Measurements from ENCODE around the gene METAP2.
A peak's percentile ranks its signal among the peaks of the same experiment; 100 is the strongest.
"Not testable (repeated sequence)": the region's sequence is repeated elsewhere in the genome, so short reads cannot be mapped to it uniquely, and the experiment has no call there.

Gene METAP2

DNA sequence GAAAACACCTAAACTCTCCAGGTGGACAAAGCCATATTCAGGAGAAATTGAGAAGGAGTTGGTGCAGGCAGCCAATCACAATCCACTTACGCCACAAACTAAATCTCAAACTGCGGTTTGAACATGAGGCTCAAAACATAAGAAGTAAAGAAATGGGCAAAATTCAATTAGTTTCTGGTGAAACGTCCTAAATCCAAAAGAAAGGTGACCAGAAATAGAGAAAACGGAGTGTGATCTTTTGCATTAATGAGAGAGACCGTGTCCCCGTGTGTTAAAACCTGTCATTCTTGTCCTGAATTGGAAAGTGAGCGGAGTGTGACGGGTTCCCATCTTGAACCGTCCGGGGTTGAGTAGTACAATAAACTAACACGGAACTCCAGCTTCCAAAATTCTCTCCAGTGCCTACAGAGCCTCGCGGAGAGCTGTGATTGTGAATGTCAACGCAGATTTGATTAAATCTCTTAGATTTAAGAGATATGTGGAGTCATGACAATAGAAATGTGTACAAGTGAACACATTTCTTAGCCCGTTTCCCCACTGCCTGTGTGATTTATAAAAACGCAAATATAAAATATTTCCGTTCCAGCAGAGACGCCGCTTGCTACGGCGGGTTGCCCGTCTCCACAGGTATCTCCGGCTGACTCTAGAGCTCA is 595 bp upstream of the METAP2 start:
- ChIA-PET POLR2A (interaction anchor here (0.6 to 2.4 kb wide), 43 partner anchors 9 to 492 kb away, joined by 3 to 12 read pairs (median 4); partner anchors contain the start of genes FGD6, NDUFA12, NR2C1 and VEZT), CTCF (interaction anchor here (0.6 to 0.7 kb wide), 2 partner anchors 252 to 352 kb away, joined by 3 to 4 read pairs; no protein-coding TSS in a partner anchor)
- no peak for TF ChIP-seq LEF1 (IDR thresholded peaks at IDR 0.05; ENCODE audit: borderline replicate concordance)
- TF ChIP-seq L3MBTL2 (conservative IDR thresholded peaks at IDR 0.05) = no peak; the same call in 1 of the 2 replicates
- TF ChIP-seq ZNF384 (IDR thresholded peaks at IDR 0.05) = no peak
- TF ChIP-seq FOXM1 (IDR thresholded peaks at IDR 0.05; ENCODE audit: borderline replicate concordance) = no peak
- TF ChIP-seq CTBP1 (IDR thresholded peaks at IDR 0.05; ENCODE audit: borderline replicate concordance) = no peak
- no peak for TF ChIP-seq SUZ12 (IDR thresholded peaks at IDR 0.05)
- no peak for TF ChIP-seq TARDBP (IDR thresholded peaks at IDR 0.05)
- TF ChIP-seq ARNT (IDR thresholded peaks at IDR 0.05) = no peak
- TF ChIP-seq, protein P1, sequence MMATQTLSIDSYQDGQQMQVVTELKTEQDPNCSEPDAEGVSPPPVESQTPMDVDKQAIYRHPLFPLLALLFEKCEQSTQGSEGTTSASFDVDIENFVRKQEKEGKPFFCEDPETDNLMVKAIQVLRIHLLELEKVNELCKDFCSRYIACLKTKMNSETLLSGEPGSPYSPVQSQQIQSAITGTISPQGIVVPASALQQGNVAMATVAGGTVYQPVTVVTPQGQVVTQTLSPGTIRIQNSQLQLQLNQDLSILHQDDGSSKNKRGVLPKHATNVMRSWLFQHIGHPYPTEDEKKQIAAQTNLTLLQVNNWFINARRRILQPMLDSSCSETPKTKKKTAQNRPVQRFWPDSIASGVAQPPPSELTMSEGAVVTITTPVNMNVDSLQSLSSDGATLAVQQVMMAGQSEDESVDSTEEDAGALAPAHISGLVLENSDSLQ (IDR thresholded peaks at IDR 0.05) = no peak
- no peak for TF ChIP-seq NFRKB (IDR thresholded peaks at IDR 0.05)
- TF ChIP-seq BHLHE40 (IDR thresholded peaks at IDR 0.05; ENCODE audit: borderline replicate concordance) = no peak
- no peak for TF ChIP-seq HDGF (IDR thresholded peaks at IDR 0.05; ENCODE audit: borderline replicate concordance)
- TF ChIP-seq ELF4 (IDR thresholded peaks at IDR 0.05) = no peak
- no peak for TF ChIP-seq FOXK2 (IDR thresholded peaks at IDR 0.05)
- no peak for TF ChIP-seq SP1 (IDR thresholded peaks at IDR 0.05)
- TF ChIP-seq FOXA1 (IDR thresholded peaks at IDR 0.05) = no peak
- peak; percentile 45 for DNase-seq (ENCODE audit: extremely low spot score)

DNA sequence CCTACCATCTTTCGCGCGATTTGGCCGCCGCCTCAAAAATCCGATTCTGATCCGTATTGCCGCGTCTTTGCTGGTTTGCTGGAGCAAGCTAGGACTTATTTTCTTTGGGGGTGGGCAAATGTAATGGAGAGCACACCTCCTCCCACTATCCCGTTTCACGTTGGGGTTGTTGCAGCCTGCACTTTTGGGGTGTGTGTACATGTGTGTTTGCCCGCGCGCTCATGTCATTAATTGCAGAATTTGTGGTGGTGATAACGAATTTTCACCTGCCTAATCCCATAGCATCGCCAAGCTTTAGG is 657 bp downstream of the METAP2 start:
- ChIA-PET POLR2A (interaction anchor here (1.0 to 2.4 kb wide), 5 partner anchors 67 to 471 kb away, joined by 3 to 10 read pairs (median 5); partner anchors contain the start of gene NDUFA12), CTCF (no interaction called here)
- TF ChIP-seq, protein P1 (IDR thresholded peaks at IDR 0.05) = no peak
- TF ChIP-seq FOXM1 (IDR thresholded peaks at IDR 0.05; ENCODE audit: borderline replicate concordance) (no peak), NFRKB (IDR thresholded peaks at IDR 0.05) (no peak), CTBP1 (IDR thresholded peaks at IDR 0.05; ENCODE audit: borderline replicate concordance) (no peak), FOXK2 (IDR thresholded peaks at IDR 0.05) (no peak), BHLHE40 (IDR thresholded peaks at IDR 0.05; ENCODE audit: borderline replicate concordance) (no peak), LEF1 (IDR thresholded peaks at IDR 0.05; ENCODE audit: borderline replicate concordance) (no peak), SUZ12 (IDR thresholded peaks at IDR 0.05) (no peak), ARNT (IDR thresholded peaks at IDR 0.05) (no peak), ELF4 (IDR thresholded peaks at IDR 0.05) (no peak), L3MBTL2 (conservative IDR thresholded peaks at IDR 0.05) (no peak), FOXA1 (IDR thresholded peaks at IDR 0.05) (no peak), HDGF (IDR thresholded peaks at IDR 0.05; ENCODE audit: borderline replicate concordance) (no peak), TARDBP (IDR thresholded peaks at IDR 0.05) (no peak), SP1 (IDR thresholded peaks at IDR 0.05) (no peak), ZNF384 (IDR thresholded peaks at IDR 0.05) (no peak)
- DNase-seq (ENCODE audit: extremely low spot score) = peak; percentile 7

DNA sequence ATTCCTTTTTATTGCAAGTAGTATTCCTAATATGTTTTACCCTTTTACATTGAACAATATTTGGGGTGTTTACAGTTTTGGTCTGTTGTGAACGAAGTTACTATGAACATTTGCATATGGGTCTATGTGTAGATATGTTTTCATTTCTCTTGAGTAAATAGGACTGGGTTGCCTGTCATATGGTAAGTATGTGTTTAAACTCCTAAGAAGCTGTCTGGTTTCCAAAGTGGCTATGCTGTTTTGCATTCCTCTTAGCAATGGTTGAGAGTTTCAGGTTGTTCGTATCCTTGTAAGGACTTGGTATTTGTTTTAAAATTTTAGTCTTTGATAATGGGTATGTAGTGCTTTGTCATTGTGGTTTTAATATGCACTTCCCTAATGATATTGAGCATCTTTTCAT is 6.3 kb downstream of the METAP2 start:
- POLR2A ChIA-PET = no interaction called here
- TF ChIP-seq L3MBTL2 (conservative IDR thresholded peaks at IDR 0.05) (no peak), NFRKB (IDR thresholded peaks at IDR 0.05) (no peak), ZNF384 (IDR thresholded peaks at IDR 0.05) (no peak), FOXA1 (IDR thresholded peaks at IDR 0.05) (no peak), SP1 (IDR thresholded peaks at IDR 0.05) (no peak), TARDBP (IDR thresholded peaks at IDR 0.05) (no peak), SUZ12 (IDR thresholded peaks at IDR 0.05) (no peak), ARNT (IDR thresholded peaks at IDR 0.05) (no peak), CTBP1 (IDR thresholded peaks at IDR 0.05; ENCODE audit: borderline replicate concordance) (no peak)
- DNase-seq (ENCODE audit: extremely low spot score) = no peak
- CTCF ChIA-PET = no interaction called here

DNA sequence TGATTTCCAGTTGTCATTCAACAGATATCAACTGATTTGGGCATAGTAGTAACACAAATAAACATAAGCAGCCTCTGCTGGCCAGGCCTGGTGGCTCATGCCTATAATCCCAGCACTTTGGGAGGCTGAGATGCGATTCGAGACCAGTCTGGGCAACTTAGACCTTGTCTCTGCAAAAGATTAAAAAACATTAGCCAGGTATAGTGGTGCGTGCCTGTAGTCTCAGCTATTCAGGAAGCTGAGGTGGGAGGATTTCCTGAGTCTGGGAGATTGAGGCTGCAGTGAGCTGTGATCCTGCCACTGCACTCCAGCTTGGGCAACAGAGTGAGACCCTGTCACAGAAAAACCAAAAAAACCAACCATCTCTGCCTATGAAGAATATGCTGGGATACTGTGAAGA is 7.1 kb downstream of the METAP2 start:
- ChIA-PET CTCF (no interaction called here), POLR2A (no interaction called here)
- TF ChIP-seq ARNT (IDR thresholded peaks at IDR 0.05) (no peak), CTBP1 (IDR thresholded peaks at IDR 0.05; ENCODE audit: borderline replicate concordance) (no peak), TARDBP (IDR thresholded peaks at IDR 0.05) (no peak), NFRKB (IDR thresholded peaks at IDR 0.05) (no peak)
- TF ChIP-seq, protein P1 (IDR thresholded peaks at IDR 0.05) = no peak
- DNase-seq (ENCODE audit: extremely low spot score) = no peak

DNA sequence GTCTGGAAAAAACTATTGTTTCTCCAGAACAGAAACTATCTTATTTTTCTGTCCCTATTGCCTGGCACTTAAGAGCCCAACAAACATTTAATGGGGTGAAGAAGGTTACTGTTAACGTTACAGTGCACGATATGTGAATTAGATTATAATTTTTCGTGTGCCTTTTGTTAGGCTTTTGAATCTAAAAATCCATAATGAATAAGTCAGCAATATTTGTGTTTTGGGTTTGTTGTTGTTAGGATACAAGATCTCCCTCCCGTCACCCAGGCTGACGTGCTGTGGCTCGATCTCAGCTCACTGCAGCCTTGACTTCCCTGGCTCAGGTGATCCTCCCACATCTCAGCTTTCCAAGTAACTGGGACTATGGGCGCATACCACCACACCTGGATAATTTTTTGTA is 7.9 kb downstream of the METAP2 start:
- ChIA-PET CTCF (no interaction called here), POLR2A (interaction anchor here (1.0 kb wide), 1 partner anchor 8 kb away, joined by 4 read pairs; the partner anchor contains the start of gene METAP2)

DNA sequence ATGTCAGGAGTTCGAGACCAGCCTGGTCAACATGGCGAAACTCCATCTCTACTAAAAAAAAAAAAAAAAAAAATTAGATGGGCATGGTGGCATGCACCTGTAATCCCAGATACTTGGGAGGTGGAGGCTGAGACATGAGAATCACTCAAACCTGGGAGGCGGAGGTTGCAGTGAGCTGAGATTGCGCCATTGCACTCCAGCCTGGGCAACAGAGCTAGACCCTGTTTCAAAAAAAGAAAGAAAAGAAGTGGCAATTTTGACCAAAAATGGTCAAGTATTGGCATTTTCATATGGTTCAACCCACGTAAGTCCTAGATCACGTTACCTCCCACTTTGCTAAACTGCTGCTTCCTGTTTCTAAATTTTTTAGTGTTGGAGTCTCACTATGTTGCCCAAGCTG is 8.6 kb downstream of the METAP2 start:
- CTCF ChIA-PET; DNase-seq (ENCODE audit: extremely low spot score): not testable (repeated sequence)
- POLR2A ChIA-PET = interaction anchor here (1.0 kb wide), 1 partner anchor 9 kb away, joined by 4 read pairs; the partner anchor contains the start of gene METAP2

More for the DNA sequence above, 7.9 kb downstream of the METAP2 start:
- no peak for DNase-seq (ENCODE audit: extremely low spot score)
- no peak for TF ChIP-seq ZNF384 (IDR thresholded peaks at IDR 0.05)
- no peak for TF ChIP-seq HDGF (IDR thresholded peaks at IDR 0.05; ENCODE audit: borderline replicate concordance)
- no peak for TF ChIP-seq SUZ12 (IDR thresholded peaks at IDR 0.05)
- no peak for TF ChIP-seq ARNT (IDR thresholded peaks at IDR 0.05)
- TF ChIP-seq FOXK2 (IDR thresholded peaks at IDR 0.05) = no peak

DNA sequence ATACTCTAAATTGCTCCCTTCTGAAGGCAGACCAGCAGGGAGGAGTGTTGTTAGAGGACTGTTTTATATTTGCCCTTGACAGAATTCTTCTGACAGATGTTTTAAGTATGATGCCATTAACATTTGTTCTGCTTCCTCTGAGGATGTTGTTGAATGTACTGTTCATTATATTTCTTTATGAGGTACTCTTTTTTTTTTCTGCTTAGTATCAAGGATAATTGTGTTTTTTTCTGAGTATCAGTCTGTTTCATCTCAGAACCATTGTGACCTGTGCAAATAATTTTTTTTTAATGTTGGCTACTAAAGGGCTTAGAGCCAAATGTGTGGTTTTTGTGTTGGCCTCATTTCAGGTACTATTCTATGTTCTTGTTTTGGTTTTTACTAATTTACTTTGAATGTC is 10.6 kb downstream of the METAP2 start:
- TF ChIP-seq TARDBP (IDR thresholded peaks at IDR 0.05) (no peak), LEF1 (IDR thresholded peaks at IDR 0.05; ENCODE audit: borderline replicate concordance) (no peak), ZNF384 (IDR thresholded peaks at IDR 0.05) (no peak), L3MBTL2 (conservative IDR thresholded peaks at IDR 0.05) (no peak), FOXK2 (IDR thresholded peaks at IDR 0.05) (no peak), FOXA1 (IDR thresholded peaks at IDR 0.05) (no peak), SUZ12 (IDR thresholded peaks at IDR 0.05) (no peak), CTBP1 (IDR thresholded peaks at IDR 0.05; ENCODE audit: borderline replicate concordance) (no peak), NFRKB (IDR thresholded peaks at IDR 0.05) (no peak), ARNT (IDR thresholded peaks at IDR 0.05) (no peak), FOXM1 (IDR thresholded peaks at IDR 0.05; ENCODE audit: borderline replicate concordance) (no peak)
- TF ChIP-seq, protein P1 (IDR thresholded peaks at IDR 0.05) = no peak
- no peak for DNase-seq (ENCODE audit: extremely low spot score)
- POLR2A ChIA-PET = no interaction called here
- CTCF ChIA-PET = no interaction called here
